WTC11 (cell line): Measurements from ENCODE around the gene WWOX. TPM values are rescaled to one million over a fixed set of nuclear protein-coding genes. Genes with fewer than 3 reads are reported as not detected.

Experiments used
- ATAC-seq: fragments of 200-7000 bp; cut with Tn5 transposase; 2 replicates; pipeline ENCODE4 v1.10.0; 2021; ENCODE audit warnings: mild to moderate bottlenecking, moderate library complexity
- CTCF ChIA-PET: fragments of 300-600 bp; sonication (Branson Sonifier 250); formaldehyde crosslinking; loops from one replicate; lab custom pipeline; 2021; ENCODE audit warnings: antibody characterized with exemption; lab: Charles Lee
- POLR2A ChIA-PET: fragments of 350-600 bp; sonication (Branson Sonifier 250); formaldehyde crosslinking; loops from one replicate; lab custom pipeline; 2021; ENCODE audit warnings: antibody characterized with exemption; lab: Charles Lee
- DNase-seq: peaks from one replicate; pipeline ENCODE4 v3.0.0; 2021; ENCODE audit warnings: low spot score
- H3K27ac Mint-ChIP-seq: 2 replicates; pipeline ENCODE4 v1.8.0; 2021; ENCODE audit warnings: mixed read lengths
- H3K27me3 Mint-ChIP-seq: 2 replicates; pipeline ENCODE4 v1.8.0; 2021; ENCODE audit warnings: low read depth, mild to moderate bottlenecking, moderate library complexity, mixed read lengths
- H3K36me3 Mint-ChIP-seq: 2 replicates; pipeline ENCODE4 v1.8.0; 2021; ENCODE audit warnings: mixed read lengths
- H3K4me1 Mint-ChIP-seq: 2 replicates; pipeline ENCODE4 v1.8.0; 2022; ENCODE audit warnings: mixed read lengths
- H3K4me3 Mint-ChIP-seq: 2 replicates; pipeline ENCODE4 v1.8.0; 2021; ENCODE audit warnings: mild to moderate bottlenecking, moderate library complexity, mixed read lengths
- H3K9me3 Mint-ChIP-seq: 2 replicates; pipeline ENCODE4 v1.8.0; 2021; ENCODE audit warnings: mixed read lengths
- CBFB ChIP-seq: sonication (generic); formaldehyde crosslinking; IDR thresholded peaks from 2 replicates; pipeline ENCODE4 v1.8.1; 2022; ENCODE audit warnings: mild to moderate bottlenecking, low read depth, missing genetic modification reagents
- EMX1 ChIP-seq: fragments of 250-450 bp; sonication (Bioruptor Pico); IDR thresholded peaks from 2 replicates; pipeline ENCODE4 v1.8.0; 2021; ENCODE audit warnings: mild to moderate bottlenecking
- GRHL2 ChIP-seq: fragments of 250-450 bp; sonication (Bioruptor Pico); IDR thresholded peaks from 2 replicates; pipeline ENCODE4 v1.8.0; 2022; ENCODE audit warnings: mild to moderate bottlenecking, moderate library complexity; ENCODE audit not compliant: insufficient replicate concordance, severe bottlenecking
- GTF2I ChIP-seq: fragments of 250-450 bp; sonication (Bioruptor Pico); conservative IDR thresholded peaks from 2 replicates; pipeline ENCODE4 v1.4.0; 2021; ENCODE audit warnings: mild to moderate bottlenecking
- HMGA2 ChIP-seq: fragments of 250-450 bp; sonication (Bioruptor Pico); IDR thresholded peaks from 2 replicates; pipeline ENCODE4 v1.4.0; 2021; ENCODE audit warnings: mild to moderate bottlenecking, moderate library complexity
- NFE2L1 ChIP-seq: sonication (generic); formaldehyde crosslinking; IDR thresholded peaks from 2 replicates; pipeline ENCODE4 v1.8.1; 2023; ENCODE audit warnings: missing genetic modification reagents
- NFYB ChIP-seq: sonication (generic); formaldehyde crosslinking; conservative IDR thresholded peaks from 2 replicates; pipeline ENCODE4 v1.8.0; 2022; ENCODE audit warnings: low read depth, missing genetic modification reagents
- ZNF232 ChIP-seq: sonication (generic); formaldehyde crosslinking; IDR thresholded peaks from 2 replicates; pipeline ENCODE4 v1.8.0; 2022; ENCODE audit warnings: mild to moderate bottlenecking, missing genetic modification reagents
- ZNF263 ChIP-seq: sonication (generic); formaldehyde crosslinking; IDR thresholded peaks from 2 replicates; pipeline ENCODE4 v1.8.1; 2022; ENCODE audit warnings: low read depth, mild to moderate bottlenecking, moderate library complexity, missing genetic modification reagents
- ZNF396 ChIP-seq: fragments of 250-450 bp; sonication (Bioruptor Pico); IDR thresholded peaks from 2 replicates; pipeline ENCODE4 v1.8.0; 2021; ENCODE audit warnings: mild to moderate bottlenecking, moderate library complexity, borderline replicate concordance
- ZNF671 ChIP-seq: fragments of 250-450 bp; sonication (Bioruptor Pico); IDR thresholded peaks from 2 replicates; pipeline ENCODE4 v1.8.0; 2021; ENCODE audit warnings: mild to moderate bottlenecking
- total RNA-seq: library from RNA; stranded (reverse); gene quantifications from 3 replicates; pipeline ENCODE4 v1.2.3, GENCODE V29; 2021
- TF ChIP-seq, protein P1 (sequence below): sonication (generic); formaldehyde crosslinking; IDR thresholded peaks from 2 replicates; pipeline ENCODE4 v1.8.0; 2023; ENCODE audit warnings: missing genetic modification reagents, mild to moderate bottlenecking, borderline replicate concordance
- TF ChIP-seq, protein P2 (sequence below): sonication (generic); formaldehyde crosslinking; IDR thresholded peaks from 2 replicates; pipeline ENCODE4 v1.8.1; 2023; ENCODE audit warnings: mild to moderate bottlenecking, missing genetic modification reagents, moderate library complexity
- TF ChIP-seq, protein P3 (sequence below): sonication (generic); formaldehyde crosslinking; IDR thresholded peaks from 2 replicates; pipeline ENCODE4 v1.8.0; 2022; ENCODE audit warnings: mild to moderate bottlenecking, missing genetic modification reagents
- TF ChIP-seq, protein P4 (sequence below): fragments of 250-450 bp; sonication (Bioruptor Pico); IDR thresholded peaks from 2 replicates; pipeline ENCODE4 v1.9.0; 2021; ENCODE audit warnings: mild to moderate bottlenecking
- TF ChIP-seq, protein P5 (sequence below): sonication (generic); formaldehyde crosslinking; IDR thresholded peaks from 2 replicates; pipeline ENCODE4 v1.8.1; 2022; ENCODE audit warnings: low read depth, mild to moderate bottlenecking, moderate library complexity, missing genetic modification reagents, borderline replicate concordance
- TF ChIP-seq, protein P6 (sequence below): fragments of 250-450 bp; sonication (Bioruptor Pico); IDR thresholded peaks from 2 replicates; pipeline ENCODE4 v1.9.0; 2021; ENCODE audit warnings: mild to moderate bottlenecking, borderline replicate concordance
- TF ChIP-seq, protein P7 (sequence below): fragments of 250-450 bp; sonication (Bioruptor Pico); conservative IDR thresholded peaks from 2 replicates; pipeline ENCODE4 v1.9.0; 2021; ENCODE audit warnings: mild to moderate bottlenecking

WWOX gene
- total RNA-seq, 1 experiment from 2014 or later = 15.7 TPM

DNA sequence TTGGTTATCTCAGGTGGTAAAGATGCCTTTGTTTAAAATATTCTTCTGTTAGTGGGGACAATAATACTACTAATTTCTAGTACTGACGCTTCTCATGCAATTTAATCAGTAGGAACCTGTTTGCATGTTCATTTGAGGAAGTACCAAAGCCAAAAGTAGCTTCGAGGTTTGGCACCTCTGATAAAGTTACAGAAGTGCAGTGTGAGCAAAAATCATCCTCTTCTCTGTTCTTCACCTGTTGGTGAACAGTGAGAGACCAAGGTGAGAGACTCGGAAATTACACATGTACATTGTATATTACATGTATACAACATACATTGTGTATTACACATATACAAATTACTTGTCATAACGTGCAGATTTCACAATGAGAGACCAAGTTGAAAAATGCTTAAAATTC is 1096.5 kb downstream of the WWOX start:
- TF ChIP-seq NFE2L1 (no peak), NFYB (CRISPR knock-in tag) (no peak), ZNF232 (CRISPR knock-in tag) (no peak), ZNF396 (CRISPR knock-in tag) (no peak), HMGA2 (no peak), GTF2I (no peak), CBFB (CRISPR knock-in tag) (no peak), EMX1 (CRISPR knock-in tag) (no peak), ZNF671 (CRISPR knock-in tag) (no peak), GRHL2 (CRISPR knock-in tag) (no peak), ZNF263 (CRISPR knock-in tag) (no peak)
- TF ChIP-seq, protein P1, sequence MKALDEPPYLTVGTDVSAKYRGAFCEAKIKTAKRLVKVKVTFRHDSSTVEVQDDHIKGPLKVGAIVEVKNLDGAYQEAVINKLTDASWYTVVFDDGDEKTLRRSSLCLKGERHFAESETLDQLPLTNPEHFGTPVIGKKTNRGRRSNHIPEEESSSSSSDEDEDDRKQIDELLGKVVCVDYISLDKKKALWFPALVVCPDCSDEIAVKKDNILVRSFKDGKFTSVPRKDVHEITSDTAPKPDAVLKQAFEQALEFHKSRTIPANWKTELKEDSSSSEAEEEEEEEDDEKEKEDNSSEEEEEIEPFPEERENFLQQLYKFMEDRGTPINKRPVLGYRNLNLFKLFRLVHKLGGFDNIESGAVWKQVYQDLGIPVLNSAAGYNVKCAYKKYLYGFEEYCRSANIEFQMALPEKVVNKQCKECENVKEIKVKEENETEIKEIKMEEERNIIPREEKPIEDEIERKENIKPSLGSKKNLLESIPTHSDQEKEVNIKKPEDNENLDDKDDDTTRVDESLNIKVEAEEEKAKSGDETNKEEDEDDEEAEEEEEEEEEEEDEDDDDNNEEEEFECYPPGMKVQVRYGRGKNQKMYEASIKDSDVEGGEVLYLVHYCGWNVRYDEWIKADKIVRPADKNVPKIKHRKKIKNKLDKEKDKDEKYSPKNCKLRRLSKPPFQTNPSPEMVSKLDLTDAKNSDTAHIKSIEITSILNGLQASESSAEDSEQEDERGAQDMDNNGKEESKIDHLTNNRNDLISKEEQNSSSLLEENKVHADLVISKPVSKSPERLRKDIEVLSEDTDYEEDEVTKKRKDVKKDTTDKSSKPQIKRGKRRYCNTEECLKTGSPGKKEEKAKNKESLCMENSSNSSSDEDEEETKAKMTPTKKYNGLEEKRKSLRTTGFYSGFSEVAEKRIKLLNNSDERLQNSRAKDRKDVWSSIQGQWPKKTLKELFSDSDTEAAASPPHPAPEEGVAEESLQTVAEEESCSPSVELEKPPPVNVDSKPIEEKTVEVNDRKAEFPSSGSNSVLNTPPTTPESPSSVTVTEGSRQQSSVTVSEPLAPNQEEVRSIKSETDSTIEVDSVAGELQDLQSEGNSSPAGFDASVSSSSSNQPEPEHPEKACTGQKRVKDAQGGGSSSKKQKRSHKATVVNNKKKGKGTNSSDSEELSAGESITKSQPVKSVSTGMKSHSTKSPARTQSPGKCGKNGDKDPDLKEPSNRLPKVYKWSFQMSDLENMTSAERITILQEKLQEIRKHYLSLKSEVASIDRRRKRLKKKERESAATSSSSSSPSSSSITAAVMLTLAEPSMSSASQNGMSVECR = no peak
- TF ChIP-seq, protein P2, sequence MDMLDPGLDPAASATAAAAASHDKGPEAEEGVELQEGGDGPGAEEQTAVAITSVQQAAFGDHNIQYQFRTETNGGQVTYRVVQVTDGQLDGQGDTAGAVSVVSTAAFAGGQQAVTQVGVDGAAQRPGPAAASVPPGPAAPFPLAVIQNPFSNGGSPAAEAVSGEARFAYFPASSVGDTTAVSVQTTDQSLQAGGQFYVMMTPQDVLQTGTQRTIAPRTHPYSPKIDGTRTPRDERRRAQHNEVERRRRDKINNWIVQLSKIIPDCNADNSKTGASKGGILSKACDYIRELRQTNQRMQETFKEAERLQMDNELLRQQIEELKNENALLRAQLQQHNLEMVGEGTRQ (CRISPR knock-in tag) = no peak
- TF ChIP-seq, protein P3, sequence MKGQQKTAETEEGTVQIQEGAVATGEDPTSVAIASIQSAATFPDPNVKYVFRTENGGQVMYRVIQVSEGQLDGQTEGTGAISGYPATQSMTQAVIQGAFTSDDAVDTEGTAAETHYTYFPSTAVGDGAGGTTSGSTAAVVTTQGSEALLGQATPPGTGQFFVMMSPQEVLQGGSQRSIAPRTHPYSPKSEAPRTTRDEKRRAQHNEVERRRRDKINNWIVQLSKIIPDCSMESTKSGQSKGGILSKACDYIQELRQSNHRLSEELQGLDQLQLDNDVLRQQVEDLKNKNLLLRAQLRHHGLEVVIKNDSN = no peak
- TF ChIP-seq, protein P4, sequence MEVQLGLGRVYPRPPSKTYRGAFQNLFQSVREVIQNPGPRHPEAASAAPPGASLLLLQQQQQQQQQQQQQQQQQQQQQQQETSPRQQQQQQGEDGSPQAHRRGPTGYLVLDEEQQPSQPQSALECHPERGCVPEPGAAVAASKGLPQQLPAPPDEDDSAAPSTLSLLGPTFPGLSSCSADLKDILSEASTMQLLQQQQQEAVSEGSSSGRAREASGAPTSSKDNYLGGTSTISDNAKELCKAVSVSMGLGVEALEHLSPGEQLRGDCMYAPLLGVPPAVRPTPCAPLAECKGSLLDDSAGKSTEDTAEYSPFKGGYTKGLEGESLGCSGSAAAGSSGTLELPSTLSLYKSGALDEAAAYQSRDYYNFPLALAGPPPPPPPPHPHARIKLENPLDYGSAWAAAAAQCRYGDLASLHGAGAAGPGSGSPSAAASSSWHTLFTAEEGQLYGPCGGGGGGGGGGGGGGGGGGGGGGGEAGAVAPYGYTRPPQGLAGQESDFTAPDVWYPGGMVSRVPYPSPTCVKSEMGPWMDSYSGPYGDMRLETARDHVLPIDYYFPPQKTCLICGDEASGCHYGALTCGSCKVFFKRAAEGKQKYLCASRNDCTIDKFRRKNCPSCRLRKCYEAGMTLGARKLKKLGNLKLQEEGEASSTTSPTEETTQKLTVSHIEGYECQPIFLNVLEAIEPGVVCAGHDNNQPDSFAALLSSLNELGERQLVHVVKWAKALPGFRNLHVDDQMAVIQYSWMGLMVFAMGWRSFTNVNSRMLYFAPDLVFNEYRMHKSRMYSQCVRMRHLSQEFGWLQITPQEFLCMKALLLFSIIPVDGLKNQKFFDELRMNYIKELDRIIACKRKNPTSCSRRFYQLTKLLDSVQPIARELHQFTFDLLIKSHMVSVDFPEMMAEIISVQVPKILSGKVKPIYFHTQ (CRISPR knock-in tag) = no peak
- TF ChIP-seq, protein P5, sequence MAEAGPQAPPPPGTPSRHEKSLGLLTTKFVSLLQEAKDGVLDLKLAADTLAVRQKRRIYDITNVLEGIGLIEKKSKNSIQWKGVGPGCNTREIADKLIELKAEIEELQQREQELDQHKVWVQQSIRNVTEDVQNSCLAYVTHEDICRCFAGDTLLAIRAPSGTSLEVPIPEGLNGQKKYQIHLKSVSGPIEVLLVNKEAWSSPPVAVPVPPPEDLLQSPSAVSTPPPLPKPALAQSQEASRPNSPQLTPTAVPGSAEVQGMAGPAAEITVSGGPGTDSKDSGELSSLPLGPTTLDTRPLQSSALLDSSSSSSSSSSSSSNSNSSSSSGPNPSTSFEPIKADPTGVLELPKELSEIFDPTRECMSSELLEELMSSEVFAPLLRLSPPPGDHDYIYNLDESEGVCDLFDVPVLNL = no peak
- TF ChIP-seq, protein P6, sequence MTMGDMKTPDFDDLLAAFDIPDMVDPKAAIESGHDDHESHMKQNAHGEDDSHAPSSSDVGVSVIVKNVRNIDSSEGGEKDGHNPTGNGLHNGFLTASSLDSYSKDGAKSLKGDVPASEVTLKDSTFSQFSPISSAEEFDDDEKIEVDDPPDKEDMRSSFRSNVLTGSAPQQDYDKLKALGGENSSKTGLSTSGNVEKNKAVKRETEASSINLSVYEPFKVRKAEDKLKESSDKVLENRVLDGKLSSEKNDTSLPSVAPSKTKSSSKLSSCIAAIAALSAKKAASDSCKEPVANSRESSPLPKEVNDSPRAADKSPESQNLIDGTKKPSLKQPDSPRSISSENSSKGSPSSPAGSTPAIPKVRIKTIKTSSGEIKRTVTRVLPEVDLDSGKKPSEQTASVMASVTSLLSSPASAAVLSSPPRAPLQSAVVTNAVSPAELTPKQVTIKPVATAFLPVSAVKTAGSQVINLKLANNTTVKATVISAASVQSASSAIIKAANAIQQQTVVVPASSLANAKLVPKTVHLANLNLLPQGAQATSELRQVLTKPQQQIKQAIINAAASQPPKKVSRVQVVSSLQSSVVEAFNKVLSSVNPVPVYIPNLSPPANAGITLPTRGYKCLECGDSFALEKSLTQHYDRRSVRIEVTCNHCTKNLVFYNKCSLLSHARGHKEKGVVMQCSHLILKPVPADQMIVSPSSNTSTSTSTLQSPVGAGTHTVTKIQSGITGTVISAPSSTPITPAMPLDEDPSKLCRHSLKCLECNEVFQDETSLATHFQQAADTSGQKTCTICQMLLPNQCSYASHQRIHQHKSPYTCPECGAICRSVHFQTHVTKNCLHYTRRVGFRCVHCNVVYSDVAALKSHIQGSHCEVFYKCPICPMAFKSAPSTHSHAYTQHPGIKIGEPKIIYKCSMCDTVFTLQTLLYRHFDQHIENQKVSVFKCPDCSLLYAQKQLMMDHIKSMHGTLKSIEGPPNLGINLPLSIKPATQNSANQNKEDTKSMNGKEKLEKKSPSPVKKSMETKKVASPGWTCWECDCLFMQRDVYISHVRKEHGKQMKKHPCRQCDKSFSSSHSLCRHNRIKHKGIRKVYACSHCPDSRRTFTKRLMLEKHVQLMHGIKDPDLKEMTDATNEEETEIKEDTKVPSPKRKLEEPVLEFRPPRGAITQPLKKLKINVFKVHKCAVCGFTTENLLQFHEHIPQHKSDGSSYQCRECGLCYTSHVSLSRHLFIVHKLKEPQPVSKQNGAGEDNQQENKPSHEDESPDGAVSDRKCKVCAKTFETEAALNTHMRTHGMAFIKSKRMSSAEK = no peak
- TF ChIP-seq, protein P7, sequence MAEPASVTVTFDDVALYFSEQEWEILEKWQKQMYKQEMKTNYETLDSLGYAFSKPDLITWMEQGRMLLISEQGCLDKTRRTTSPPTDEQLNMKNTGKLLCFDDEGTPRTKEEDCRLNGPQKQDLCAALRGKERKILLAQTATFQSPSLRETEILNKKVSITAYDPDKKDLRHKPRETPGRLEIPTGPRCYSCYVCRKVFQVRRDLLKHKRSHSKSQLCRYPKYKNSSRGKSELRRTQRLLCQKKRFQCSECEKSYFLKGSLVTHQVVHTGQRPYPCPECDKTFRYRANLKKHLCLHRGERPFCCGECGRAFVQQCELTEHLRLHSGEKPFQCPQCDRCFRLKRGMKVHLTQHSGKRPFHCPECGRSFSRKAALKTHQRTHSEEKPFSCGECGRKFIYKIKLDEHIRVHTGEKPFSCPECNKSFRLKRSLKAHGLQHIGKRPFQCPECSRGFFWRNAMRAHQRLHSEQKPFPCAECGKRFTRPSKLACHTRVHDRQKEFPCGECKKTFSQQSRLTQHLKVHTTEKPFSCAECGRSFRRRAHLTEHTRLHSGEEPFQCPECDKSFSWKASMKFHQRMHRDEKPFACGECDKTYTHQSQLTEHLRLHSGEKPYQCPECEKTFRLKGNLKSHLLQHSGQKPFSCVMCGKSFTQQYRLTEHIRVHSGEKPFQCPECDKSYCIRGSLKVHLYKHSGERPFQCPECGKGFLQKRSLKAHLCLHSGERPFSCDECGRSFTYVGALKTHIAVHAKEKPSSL (CRISPR knock-in tag) = no peak
- DNase-seq (no peak), ATAC-seq (no peak)
- Mint-ChIP-seq H3K27ac (no peak overlapping the region), H3K9me3 (0 out of 2 replicates have a peak, but pooled peaks cover 4% of the 10 kb centered on the region), H3K4me1 (peaks cover 11% of the 10 kb centered on the region), H3K27me3 (no peaks in the 10 kb centered on the region), H3K36me3 (no peaks in the 10 kb centered on the region), H3K4me3 (no peak overlapping the region)
- ChIA-PET POLR2A (no interaction called here), CTCF (no interaction called here)
